Keratinocyte (primary cell): ENCODE data around the gene RAP1GAP. TPM values are rescaled to one million over a fixed set of nuclear protein-coding genes. Genes with fewer than 3 reads are reported as not detected.

ENCODE experiments used
- DNase-seq: peaks from one replicate; pipeline ENCODE4 v3.0.0-alpha.2; 2011; ENCODE audit warnings: low read depth, missing footprints, low spot score
- FAIRE-seq: peaks from 2 replicates; lab custom pipeline; 2011; peaks lifted over from hg19 to GRCh38; lab: Jason Lieb, UNC
- H2AFZ ChIP-seq: 2 replicates; pipeline ENCODE4 v1.6.0; 2012; ENCODE audit warnings: low read length, control low read depth, inconsistent platforms; ENCODE audit not compliant: control insufficient read depth
- H3K27ac ChIP-seq: 2 replicates; pipeline ENCODE4 v1.5.1; 2011; ENCODE audit warnings: low read length; ENCODE audit not compliant: control insufficient read depth, insufficient read depth
- H3K27me3 ChIP-seq: 3 replicates; pipeline ENCODE4 v1.6.0; 2011; ENCODE audit warnings: low read length; ENCODE audit not compliant: control insufficient read depth, insufficient read depth; ENCODE audit errors: extremely low read depth
- H3K36me3 ChIP-seq, 2 experiments: 2 replicates in 1 of 2; 3 replicates in 1 of 2; pipeline ENCODE4 v1.5.1; 2011; ENCODE audit warnings: low read length in 2 of 2, mild to moderate bottlenecking in 1 of 2; ENCODE audit not compliant: control insufficient read depth in 2 of 2, insufficient read depth in 2 of 2; ENCODE audit errors: extremely low read depth in 1 of 2
- H3K4me1 ChIP-seq: 3 replicates; pipeline ENCODE4 v1.5.1; 2011; ENCODE audit warnings: low read length; ENCODE audit not compliant: control insufficient read depth, insufficient read depth; ENCODE audit errors: extremely low read depth
- H3K4me2 ChIP-seq: 3 replicates; pipeline ENCODE4 v1.6.0; 2011; ENCODE audit warnings: low read depth, low read length; ENCODE audit not compliant: control insufficient read depth, insufficient read depth; ENCODE audit errors: extremely low read depth
- H3K4me3 ChIP-seq, 3 experiments: fragments of 200-600 bp in 1 of 3; sonication (generic) in 1 of 3; 2 replicates in 2 of 3; 3 replicates in 1 of 3; pipeline ENCODE4 v1.5.1; 2011 to 2016; ENCODE audit warnings: low read length in 3 of 3, mild to moderate bottlenecking in 3 of 3, control low read depth in 2 of 3, inconsistent platforms in 1 of 3, low read depth in 1 of 3, mixed read lengths in 1 of 3, mixed run types in 1 of 3, moderate library complexity in 1 of 3; ENCODE audit not compliant: control insufficient read depth in 2 of 3, insufficient read depth in 2 of 3; ENCODE audit errors: extremely low read depth in 1 of 3
- H3K79me2 ChIP-seq: 2 replicates; pipeline ENCODE4 v1.6.0; 2012; ENCODE audit warnings: low read length; ENCODE audit not compliant: control insufficient read depth, insufficient read depth
- H3K9ac ChIP-seq: 3 replicates; pipeline ENCODE4 v1.6.0; 2011; ENCODE audit warnings: low read length; ENCODE audit not compliant: control insufficient read depth, insufficient read depth; ENCODE audit errors: extremely low read depth
- H3K9me1 ChIP-seq: 3 replicates; pipeline ENCODE4 v1.6.0; 2011; ENCODE audit warnings: low read length; ENCODE audit not compliant: control insufficient read depth, insufficient read depth; ENCODE audit errors: extremely low read depth
- H3K9me3 ChIP-seq: 2 replicates; pipeline ENCODE4 v1.5.1; 2012; ENCODE audit warnings: low read depth, low read length; ENCODE audit not compliant: control insufficient read depth
- H4K20me1 ChIP-seq: 3 replicates; pipeline ENCODE4 v1.6.0; 2011; ENCODE audit warnings: low read length; ENCODE audit not compliant: control insufficient read depth, insufficient read depth; ENCODE audit errors: extremely low read depth
- CTCF ChIP-seq, 3 experiments: IDR thresholded peaks in 1 of 3; conservative IDR thresholded peaks in 1 of 3; optimal IDR thresholded peaks in 1 of 3; 2 replicates in 2 of 3; 3 replicates in 1 of 3; pipeline versions ENCODE3 to v1.5.1; 2011; ENCODE audit warnings: low read length in 3 of 3, mild to moderate bottlenecking in 3 of 3, moderate library complexity in 2 of 3, control low read depth in 1 of 3, inconsistent platforms in 1 of 3; ENCODE audit not compliant: insufficient read depth in 2 of 3; ENCODE audit errors: extremely low read depth in 1 of 3
- EZH2 ChIP-seq: IDR thresholded peaks from one replicate; pipeline ENCODE4 v1.6.1; 2012; ENCODE audit warnings: inconsistent platforms, mild to moderate bottlenecking, low read length, moderate library complexity
- dilution Hi-C: fragments of 300-500 bp; cut with MboI; formaldehyde crosslinking; loops from one replicate; pipeline ENCODE4 v1.7.0; 2020; ENCODE audit warnings: low sequenced_read_pairs; ENCODE audit not compliant: extremely low pct_ligation_motif_present
- polyA plus RNA-seq, 5 experiments: library from polyadenylated mRNA; depleted of rRNA in 3 of 5; stranded (reverse) in 3 of 5; stranded (forward) in 1 of 5; unstranded in 1 of 5; fragments of >200 nt; gene quantifications; 1 replicate in 1 of 5; 2 replicates in 3 of 5; 3 replicates in 1 of 5; pipeline versions ENCODE4 v1.2.1 to v1.2.3, GENCODE V29; 2011 to 2012; ENCODE audit warnings: missing spikeins in 2 of 5, low read depth in 1 of 5, low replicate concordance in 1 of 5

Gene RAP1GAP
- polyA plus RNA-seq, 1 donor (not counting 4 experiments of a cell fraction or from before 2014, with no cell fraction given) = 1.1 TPM

GRCh38 chr1:21598904-21599303, 70.3 kb downstream of the RAP1GAP start:
- Histone ChIP-seq H3K9me1 (no peaks in the 10 kb centered on the region), H3K27ac (no peak overlapping the region), H3K79me2 (no peaks in the 10 kb centered on the region), H3K36me3 (no peaks in the 10 kb centered on the region), H3K4me2 (no peak overlapping the region), H3K27me3 (peaks cover 3% of the 10 kb centered on the region), H3K4me3 (no peak overlapping the region), H3K9me3 (no peaks in the 10 kb centered on the region), H3K4me1 (no peaks in the 10 kb centered on the region), H2AFZ (no peak overlapping the region), H3K9ac (no peak overlapping the region), H4K20me1 (peaks cover 2% of the 10 kb centered on the region)
- dilution Hi-C loops = no loop called here
- FAIRE-seq = no peak
- TF ChIP-seq CTCF (optimal IDR thresholded peaks at IDR 0.05 in 1 of 3, IDR thresholded peaks at IDR 0.05 in 1 of 3, conservative IDR thresholded peaks at IDR 0.05 in 1 of 3; ENCODE audit: extremely low read depth in 1 of 3, insufficient read depth in 2 of 3, low read length in 3 of 3) (no peak), EZH2 (no peak)
- no peak for DNase-seq

GRCh38 chr1:21598417-21598816, 70.7 kb downstream of the RAP1GAP start:
- no peak overlapping the region for H3K9ac ChIP-seq
- H2AFZ ChIP-seq = no peak overlapping the region
- no peak for FAIRE-seq
- H3K27me3 ChIP-seq = peaks cover 3% of the 10 kb centered on the region
- H3K4me1 ChIP-seq = no peaks in the 10 kb centered on the region
- H3K4me3 ChIP-seq = no peak overlapping the region
- H3K9me1 ChIP-seq = no peaks in the 10 kb centered on the region
- no peak for DNase-seq
- no peaks in the 10 kb centered on the region for H3K79me2 ChIP-seq
- no peak for TF ChIP-seq EZH2
- TF ChIP-seq CTCF (optimal IDR thresholded peaks at IDR 0.05 in 1 of 3, IDR thresholded peaks at IDR 0.05 in 1 of 3, conservative IDR thresholded peaks at IDR 0.05 in 1 of 3; ENCODE audit: extremely low read depth in 1 of 3, insufficient read depth in 2 of 3, low read length in 3 of 3) = no peak
- H4K20me1 ChIP-seq = peaks cover 2% of the 10 kb centered on the region
- H3K27ac ChIP-seq = no peak overlapping the region
- H3K36me3 ChIP-seq = no peaks in the 10 kb centered on the region
- dilution Hi-C loops = no loop called here
- H3K9me3 ChIP-seq = no peaks in the 10 kb centered on the region
- H3K4me2 ChIP-seq = no peak overlapping the region
